AG20443 (cell line): ENCODE data around the gene ARAF.
"Not testable (repeated sequence)": the region's sequence is repeated elsewhere in the genome, so short reads cannot be mapped to it uniquely, and the experiment has no call there.

Source experiments
- DNase-seq: peaks from one replicate; pipeline ENCODE4 v3.0.0; 2012; ENCODE audit warnings: low spot score, mixed read lengths

ARAF gene

GRCh38 chrX:47560934-47561658 is at the start of gene ARAF:
TSS of gene ARAF (plus strand) at chrX:47561205. CDS start at chrX:47562968, 1,763 bp downstream.
- DNase-seq, result peak; percentile 94

GRCh38 chrX:47512383-47512782 is 48.6 kb upstream of the ARAF start:
- not testable (repeated sequence) for DNase-seq

GRCh38 chrX:47513034-47513965 is 47.7 kb upstream of the ARAF start:
- DNase-seq, result not testable (repeated sequence)

GRCh38 chrX:47514533-47515235 is 46.3 kb upstream of the ARAF start:
- DNase-seq, result peak; percentile 35

- DNase-seq, result peak; percentile 15
These were observed 44.9 kb upstream of the ARAF start for GRCh38 chrX:47515941-47516665.

GRCh38 chrX:47518144-47518543 is 42.9 kb upstream of the ARAF start:
- no peak for DNase-seq

GRCh38 chrX:47523297-47523696 is 37.7 kb upstream of the ARAF start:
- peak; percentile 87 for DNase-seq

- no peak for DNase-seq
These were observed 37.3 kb upstream of the ARAF start for GRCh38 chrX:47523713-47524166.

- no peak for DNase-seq
These were observed 31.5 kb upstream of the ARAF start for GRCh38 chrX:47529548-47529947.

- no peak for DNase-seq
These were observed 31.0 kb upstream of the ARAF start for GRCh38 chrX:47530049-47530448.

GRCh38 chrX:47539860-47540259 is 21.1 kb upstream of the ARAF start:
- DNase-seq, result no peak

GRCh38 chrX:47540754-47541538 is 20.1 kb upstream of the ARAF start:
- DNase-seq, result peak; percentile 92

- DNase-seq, result no peak
These were observed 17.5 kb upstream of the ARAF start for GRCh38 chrX:47543496-47543895.

GRCh38 chrX:47556045-47556623 is 4.9 kb upstream of the ARAF start:
- peak; percentile 87 for DNase-seq

- DNase-seq, result no peak
These were observed 2.6 kb upstream of the ARAF start for GRCh38 chrX:47558436-47558835.

GRCh38 chrX:47560179-47560933 is 649 bp upstream of the ARAF start:
- DNase-seq, result no peak

- DNase-seq, result no peak
These were observed 700 bp downstream of the ARAF start for GRCh38 chrX:47561659-47562151.

- no peak for DNase-seq
These were observed 1.7 kb downstream of the ARAF start for GRCh38 chrX:47562615-47563243.

GRCh38 chrX:47563801-47564315 is 2.9 kb downstream of the ARAF start:
- no peak for DNase-seq
